Measurements from ENCODE around the gene MAU2.

GRCh38 chr19:19362075-19362474 is 41.4 kb downstream of the MAU2 start:
- TF ChIP-seq POLR2AphosphoS5 (IDR thresholded peaks at IDR 0.05; ENCODE audit: low read depth, low read length): no peak
- TF ChIP-seq POLR2A (IDR thresholded peaks at IDR 0.05; ENCODE audit: low read depth, low read length): no peak
- TF ChIP-seq TAF1 (IDR thresholded peaks at IDR 0.05; ENCODE audit: borderline replicate concordance, low read depth, low read length): no peak
